Activated T-helper 9 cell treated with anti-CD3 and anti-CD28 coated beads, Interleukin-2, amount 50 U/mL, for 16 hours (primary cell): ENCODE data around the gene OSBPL5.

Experiments
- DNase-seq: peaks from one replicate; pipeline ENCODE4 v3.0.0-alpha.2; 2020; ENCODE audit warnings: low read depth

OSBPL5 gene, protein sequence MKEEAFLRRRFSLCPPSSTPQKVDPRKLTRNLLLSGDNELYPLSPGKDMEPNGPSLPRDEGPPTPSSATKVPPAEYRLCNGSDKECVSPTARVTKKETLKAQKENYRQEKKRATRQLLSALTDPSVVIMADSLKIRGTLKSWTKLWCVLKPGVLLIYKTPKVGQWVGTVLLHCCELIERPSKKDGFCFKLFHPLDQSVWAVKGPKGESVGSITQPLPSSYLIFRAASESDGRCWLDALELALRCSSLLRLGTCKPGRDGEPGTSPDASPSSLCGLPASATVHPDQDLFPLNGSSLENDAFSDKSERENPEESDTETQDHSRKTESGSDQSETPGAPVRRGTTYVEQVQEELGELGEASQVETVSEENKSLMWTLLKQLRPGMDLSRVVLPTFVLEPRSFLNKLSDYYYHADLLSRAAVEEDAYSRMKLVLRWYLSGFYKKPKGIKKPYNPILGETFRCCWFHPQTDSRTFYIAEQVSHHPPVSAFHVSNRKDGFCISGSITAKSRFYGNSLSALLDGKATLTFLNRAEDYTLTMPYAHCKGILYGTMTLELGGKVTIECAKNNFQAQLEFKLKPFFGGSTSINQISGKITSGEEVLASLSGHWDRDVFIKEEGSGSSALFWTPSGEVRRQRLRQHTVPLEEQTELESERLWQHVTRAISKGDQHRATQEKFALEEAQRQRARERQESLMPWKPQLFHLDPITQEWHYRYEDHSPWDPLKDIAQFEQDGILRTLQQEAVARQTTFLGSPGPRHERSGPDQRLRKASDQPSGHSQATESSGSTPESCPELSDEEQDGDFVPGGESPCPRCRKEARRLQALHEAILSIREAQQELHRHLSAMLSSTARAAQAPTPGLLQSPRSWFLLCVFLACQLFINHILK

DNA sequence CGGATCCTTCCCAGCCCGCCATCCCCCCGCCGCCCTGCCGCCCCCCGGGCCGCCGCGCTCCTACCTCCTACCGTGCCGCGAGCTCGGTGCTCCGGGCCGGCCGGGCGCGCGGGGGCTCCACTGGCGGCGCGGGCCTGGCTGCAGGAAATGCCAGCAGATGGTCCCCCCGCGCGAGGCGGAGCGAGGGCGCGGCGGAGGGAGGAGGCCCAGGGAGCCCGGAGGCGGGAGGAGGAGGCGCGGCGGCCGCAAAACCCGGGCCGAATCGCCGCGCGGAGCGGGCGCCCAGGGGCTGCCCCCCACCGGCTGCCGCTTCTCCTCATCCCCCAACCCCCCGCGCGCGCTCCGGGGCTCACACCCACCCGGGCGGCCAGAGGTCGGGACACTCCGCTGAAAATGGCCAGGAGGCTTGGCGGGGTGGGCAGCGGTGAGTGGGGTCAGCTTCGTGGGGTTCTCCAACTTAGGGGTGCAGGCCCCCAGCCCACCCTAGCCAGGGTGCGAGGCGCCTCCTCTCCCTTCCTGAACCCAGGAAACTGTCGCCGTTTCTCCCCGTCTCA, at the start of gene OSBPL5:
TSS of gene OSBPL5 (minus strand) at position 159 of the 554 bp plus-strand sequence. CDS start 36,162 bp downstream, outside the sequence.
- peak; percentile 10 for DNase-seq

- no peak for DNase-seq
Measured at GRCh38 chr11:3214420-3214699, 49.2 kb upstream of the OSBPL5 start.

- no peak for DNase-seq
Measured at GRCh38 chr11:3213659-3214419, 48.7 kb upstream of the OSBPL5 start.

DNA sequence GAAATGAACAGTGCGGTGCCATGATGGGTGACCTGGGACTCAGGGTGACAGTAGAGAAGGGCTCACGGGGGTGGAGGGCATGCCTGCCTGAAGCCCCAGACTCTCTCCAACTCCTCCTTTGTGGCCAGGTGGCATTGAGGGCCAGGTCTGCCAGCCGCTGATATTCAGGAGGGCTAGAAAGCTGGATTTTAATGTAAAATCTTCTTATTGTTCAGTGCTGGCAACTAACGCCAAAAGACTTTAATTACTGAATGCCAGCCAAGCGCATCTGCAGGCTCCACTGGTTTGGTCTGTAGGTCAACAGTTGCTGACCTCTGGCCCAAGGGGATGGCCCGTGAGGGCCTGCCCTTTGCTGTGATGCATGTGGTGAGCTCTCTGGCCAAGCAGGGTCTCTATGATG, 43.2 kb upstream of the OSBPL5 start:
- no peak for DNase-seq

DNA sequence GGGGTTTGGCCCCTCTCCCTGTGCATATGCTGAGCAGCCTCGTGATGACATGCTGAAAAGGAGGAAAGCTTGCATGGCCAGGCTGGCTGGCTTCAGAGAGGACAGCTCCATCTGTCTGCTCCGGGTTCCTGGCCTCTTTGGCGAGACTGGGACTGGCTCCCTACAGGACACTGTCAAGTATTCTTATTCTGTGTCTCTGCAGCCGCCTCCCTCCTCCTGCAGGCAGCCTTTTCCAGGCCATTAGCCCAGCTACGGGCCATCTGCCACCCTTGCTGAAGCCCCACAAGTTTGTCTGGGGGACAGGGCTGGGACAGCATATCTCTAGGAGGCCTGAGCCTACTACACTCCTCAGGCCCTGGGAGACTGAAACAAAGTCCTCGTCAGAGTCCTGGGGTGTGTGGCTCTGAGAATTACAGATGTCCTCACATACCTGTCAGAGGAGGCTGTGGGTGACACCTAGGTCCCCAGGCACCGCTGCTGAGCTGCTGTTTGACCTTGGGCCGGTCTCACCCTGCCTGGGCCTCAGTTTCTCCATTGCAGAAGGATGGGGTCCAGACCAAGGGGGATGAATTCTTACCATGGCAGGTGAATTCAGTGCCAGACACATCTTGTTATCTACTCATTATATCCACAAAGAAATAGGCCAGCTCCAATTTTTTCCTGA, 42.5 kb upstream of the OSBPL5 start:
- no peak for DNase-seq

- DNase-seq = no peak
Measured at GRCh38 chr11:3206922-3207204, 41.8 kb upstream of the OSBPL5 start.

- DNase-seq = no peak
Measured at GRCh38 chr11:3206156-3206921, 41.2 kb upstream of the OSBPL5 start.

GRCh38 chr11:3205261-3206155, 40.4 kb upstream of the OSBPL5 start:
- no peak for DNase-seq

- DNase-seq = no peak
Measured at GRCh38 chr11:3204141-3205015, 39.3 kb upstream of the OSBPL5 start.

- no peak for DNase-seq
Measured at GRCh38 chr11:3203221-3204043, 38.3 kb upstream of the OSBPL5 start.

- no peak for DNase-seq
Measured at GRCh38 chr11:3202759-3203158, 37.6 kb upstream of the OSBPL5 start.

GRCh38 chr11:3202305-3202704, 37.2 kb upstream of the OSBPL5 start:
- no peak for DNase-seq

GRCh38 chr11:3201677-3202181, 36.6 kb upstream of the OSBPL5 start:
- DNase-seq = no peak

DNA sequence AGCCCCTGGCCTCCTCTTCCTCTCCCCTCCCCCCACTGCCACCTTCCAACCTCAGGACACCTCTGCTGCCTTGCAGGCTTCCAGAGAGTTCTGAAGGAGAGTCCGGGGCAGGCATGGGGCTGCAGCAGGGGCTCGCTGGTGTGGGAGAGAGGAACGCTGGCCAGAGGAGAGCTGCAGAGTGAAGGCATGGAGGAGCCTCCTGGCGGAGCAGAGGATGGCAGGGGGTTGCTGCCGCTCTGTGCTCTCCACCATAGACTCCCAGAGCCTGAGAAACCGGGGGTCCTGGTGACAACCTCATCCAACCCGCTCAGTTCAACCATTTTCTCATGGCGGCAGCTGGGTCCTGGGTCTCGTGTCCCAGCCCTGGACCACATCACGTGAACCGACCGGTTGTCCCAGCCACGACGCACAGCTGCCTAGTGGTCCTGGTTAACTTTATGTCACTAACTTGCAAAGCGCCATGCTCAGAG, 36.0 kb upstream of the OSBPL5 start:
- DNase-seq = no peak

DNA sequence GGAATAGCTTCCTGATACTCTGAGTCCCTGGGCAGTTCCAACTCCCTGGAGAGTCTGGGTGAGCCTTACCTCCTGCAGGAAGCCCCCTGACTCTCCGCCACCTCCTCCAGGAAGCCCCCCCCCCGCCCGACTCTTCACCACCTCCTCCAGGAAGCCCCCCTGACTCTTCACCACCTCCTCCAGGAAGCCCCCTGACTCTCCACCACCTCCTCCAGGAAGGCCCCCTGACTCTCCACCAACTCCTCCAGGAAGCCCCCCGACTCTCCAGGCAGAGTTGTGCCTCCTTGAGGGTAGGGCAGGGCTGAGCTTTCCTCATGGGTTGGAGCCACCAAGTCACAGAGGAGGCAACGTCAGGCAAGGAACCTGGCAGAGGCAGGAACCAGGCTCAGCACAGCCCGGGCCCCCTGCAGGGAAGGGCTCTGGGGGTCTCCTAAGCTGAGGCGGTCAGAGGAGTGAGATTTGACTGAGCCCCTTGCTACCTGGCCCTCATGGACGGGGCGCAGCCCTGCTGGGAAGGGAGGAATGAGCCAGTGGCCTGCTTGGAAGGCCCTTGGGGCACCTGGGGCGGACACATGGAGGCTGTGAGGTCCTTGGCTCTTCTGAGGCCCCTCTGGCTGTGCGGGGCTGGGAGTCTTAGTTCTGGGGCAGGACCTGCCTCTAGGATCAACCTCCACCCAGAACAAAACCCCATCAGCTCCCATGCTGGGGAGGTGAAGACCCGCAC, 35.4 kb upstream of the OSBPL5 start:
- no peak for DNase-seq

DNA sequence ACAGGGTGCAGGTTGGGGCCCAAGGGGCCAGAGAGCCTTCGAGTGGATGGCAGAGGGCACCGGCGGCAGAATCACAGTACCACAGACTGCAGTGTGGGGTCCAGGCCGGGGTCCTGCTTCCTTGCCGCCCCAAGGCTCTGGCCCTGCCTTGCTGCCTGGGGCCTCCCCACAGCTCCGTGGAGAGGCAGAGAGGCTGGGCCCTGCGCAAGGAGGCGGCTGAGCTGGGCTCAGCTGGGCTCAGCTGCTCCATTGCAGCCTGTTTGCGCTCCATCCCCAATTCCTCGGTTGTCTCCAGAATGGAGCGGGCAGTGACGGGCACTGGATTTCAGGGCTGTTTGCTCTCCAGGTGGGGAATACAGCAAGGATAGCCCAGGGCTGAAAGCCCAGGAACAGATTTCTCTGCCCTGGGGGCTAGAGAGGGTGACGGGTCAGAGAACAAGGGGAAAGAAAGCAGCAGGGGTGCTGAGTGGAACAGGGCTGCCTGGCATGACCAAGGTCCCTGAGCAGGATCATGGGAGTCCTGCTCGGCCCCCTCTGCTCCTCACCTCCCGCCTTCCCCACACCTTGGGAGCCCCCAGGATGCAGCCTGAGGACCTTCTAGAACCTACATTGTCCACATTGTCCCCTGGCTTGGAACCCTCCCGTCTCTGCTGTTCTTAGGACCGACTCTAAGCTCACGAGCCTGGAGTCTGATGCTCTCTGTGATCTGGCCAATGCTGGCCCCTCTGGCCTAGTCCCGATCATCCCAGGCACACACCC, 34.6 kb upstream of the OSBPL5 start:
- no peak for DNase-seq
